Caco-2 (cell line): Measurements from ENCODE around the gene SSTR1. TPM values are rescaled to one million over a fixed set of nuclear protein-coding genes. Genes with fewer than 3 reads are reported as not detected.

Source experiments
- BruUV-seq: library from RNA; stranded (reverse); fragments of 400-500 nt; replicated peaks from 2 replicates; lab custom pipeline; 2021; lab: Mats Ljungman, UMichigan
- CTCF ChIA-PET: fragments of 300-600 bp; sonication (Branson Sonifier 250); formaldehyde crosslinking; loops from one replicate; lab custom pipeline; 2022; ENCODE audit warnings: antibody characterized with exemption; lab: Charles Lee
- POLR2A ChIA-PET: fragments of 300-600 bp; sonication (Branson Sonifier 250); formaldehyde crosslinking; loops from one replicate; lab custom pipeline; 2022; ENCODE audit warnings: antibody characterized with exemption; lab: Charles Lee
- DNase-seq, 2 experiments: peaks; one replicate each; pipeline versions ENCODE4 v3.0.0 to v3.0.0-alpha.2; 2020 to 2022
- H3K27me3 ChIP-seq: replicated peaks from 2 replicates; pipeline ENCODE4 v1.6.0; 2011; ENCODE audit warnings: low read length; ENCODE audit not compliant: control insufficient read depth, insufficient read depth
- H3K36me3 ChIP-seq: 2 replicates; pipeline ENCODE4 v1.5.1; 2011; ENCODE audit warnings: low read length; ENCODE audit not compliant: control insufficient read depth, insufficient read depth
- H3K4me1 ChIP-seq: fragments of 250-450 bp; sonication (Bioruptor Pico); 2 replicates; pipeline ENCODE4 v1.5.1; 2020; ENCODE audit warnings: mild to moderate bottlenecking
- H3K4me3 ChIP-seq: 2 replicates; pipeline ENCODE4 v1.5.1; 2011; ENCODE audit warnings: low read depth, mild to moderate bottlenecking, control low read depth, low read length
- H3K9me3 ChIP-seq: fragments of 250-450 bp; sonication (Bioruptor Pico); 2 replicates; pipeline ENCODE4 v1.5.1; 2020; ENCODE audit warnings: mild to moderate bottlenecking, moderate library complexity
- H3K27ac Mint-ChIP-seq: one replicate; pipeline ENCODE4 v1.8.0; 2022; ENCODE audit warnings: mixed read lengths; ENCODE audit not compliant: unreplicated experiment
- H3K27me3 Mint-ChIP-seq: one replicate; pipeline ENCODE4 v1.8.0; 2022; ENCODE audit warnings: mixed read lengths; ENCODE audit not compliant: insufficient read depth, unreplicated experiment
- H3K36me3 Mint-ChIP-seq: one replicate; pipeline ENCODE4 v1.8.0; 2022; ENCODE audit warnings: mild to moderate bottlenecking, mixed read lengths; ENCODE audit not compliant: insufficient read depth, unreplicated experiment
- H3K4me1 Mint-ChIP-seq: one replicate; pipeline ENCODE4 v1.8.0; 2022; ENCODE audit warnings: low read depth, mixed read lengths; ENCODE audit not compliant: unreplicated experiment
- H3K4me3 Mint-ChIP-seq: one replicate; pipeline ENCODE4 v1.8.0; 2022; ENCODE audit warnings: mild to moderate bottlenecking, moderate library complexity, mixed read lengths; ENCODE audit not compliant: unreplicated experiment
- H3K9me3 Mint-ChIP-seq: one replicate; pipeline ENCODE4 v1.8.0; 2022; ENCODE audit warnings: mixed read lengths; ENCODE audit not compliant: unreplicated experiment
- CTCF ChIP-seq, 2 experiments: fragments of 200-600 bp in 1 of 2; IDR thresholded peaks; 1 replicate in 1 of 2; 2 replicates in 1 of 2; pipeline versions ENCODE4 v1.5.1 to v1.8.0; 2011 to 2022; ENCODE audit warnings: antibody characterized with exemption in 1 of 2, control low read depth in 1 of 2, inconsistent platforms in 1 of 2, low read depth in 1 of 2, low read length in 1 of 2, mild to moderate bottlenecking in 1 of 2, moderate library complexity in 1 of 2; ENCODE audit not compliant: insufficient read depth in 1 of 2, severe bottlenecking in 1 of 2, unreplicated experiment in 1 of 2
- intact Hi-C: fragments of 100-400 bp; cut with micrococcal nuclease; formaldehyde crosslinking; loops from one replicate; pipeline ENCODE4 v1.10.0; 2022; ENCODE audit not compliant: unreplicated experiment
- total RNA-seq: library from RNA; stranded (reverse); gene quantifications from 2 replicates; pipeline ENCODE4 v1.2.3, GENCODE V29; 2022

The SSTR1 gene
- total RNA-seq, 1 experiment from 2014 or later: 9.6 TPM

GRCh38 chr14:38171197-38171596 lies 36.5 kb upstream of the SSTR1 start:
- Mint-ChIP-seq H3K9me3 (no peaks in the 10 kb centered on the region), H3K27ac (no peak overlapping the region), H3K4me1 (peaks cover 11% of the 10 kb centered on the region), H3K27me3 (peaks cover 6% of the 10 kb centered on the region), H3K4me3 (no peak overlapping the region), H3K36me3 (no peaks in the 10 kb centered on the region)
- POLR2A ChIA-PET: no interaction called here
- DNase-seq: no peak
- Histone ChIP-seq H3K4me1 (no peaks in the 10 kb centered on the region), H3K36me3 (no peaks in the 10 kb centered on the region), H3K4me3 (no peak overlapping the region), H3K9me3 (no peaks in the 10 kb centered on the region), H3K27me3 (no peaks in the 10 kb centered on the region)
- intact Hi-C loops: no loop called here
- no TSS peak for BruUV-seq
- no peak for TF ChIP-seq CTCF (IDR thresholded peaks at IDR 0.05; ENCODE audit: insufficient read depth in 1 of 2, low read depth in 1 of 2, low read length in 1 of 2, severe bottlenecking in 1 of 2, unreplicated experiment in 1 of 2)
- CTCF ChIA-PET: no interaction called here

- CTCF ChIA-PET: no interaction called here
- no peaks in the 10 kb centered on the region for H3K4me1 ChIP-seq
- POLR2A ChIA-PET: no interaction called here
- Mint-ChIP-seq H3K36me3 (no peaks in the 10 kb centered on the region), H3K27ac (no peak overlapping the region), H3K4me3 (no peak overlapping the region), H3K9me3 (peaks cover 11% of the 10 kb centered on the region), H3K27me3 (peaks cover 5% of the 10 kb centered on the region), H3K4me1 (peaks cover 11% of the 10 kb centered on the region)
- H3K4me3 ChIP-seq: no peak overlapping the region
- H3K27me3 ChIP-seq: no peaks in the 10 kb centered on the region
- BruUV-seq: no TSS peak
- TF ChIP-seq CTCF (IDR thresholded peaks at IDR 0.05; ENCODE audit: insufficient read depth in 1 of 2, low read depth in 1 of 2, low read length in 1 of 2, severe bottlenecking in 1 of 2, unreplicated experiment in 1 of 2): no peak
- DNase-seq: no peak
- no peaks in the 10 kb centered on the region for H3K36me3 ChIP-seq
- intact Hi-C loops: no loop called here
- no peaks in the 10 kb centered on the region for H3K9me3 ChIP-seq
These were observed 33.0 kb upstream of the SSTR1 start for GRCh38 chr14:38174711-38175110.

DNA sequence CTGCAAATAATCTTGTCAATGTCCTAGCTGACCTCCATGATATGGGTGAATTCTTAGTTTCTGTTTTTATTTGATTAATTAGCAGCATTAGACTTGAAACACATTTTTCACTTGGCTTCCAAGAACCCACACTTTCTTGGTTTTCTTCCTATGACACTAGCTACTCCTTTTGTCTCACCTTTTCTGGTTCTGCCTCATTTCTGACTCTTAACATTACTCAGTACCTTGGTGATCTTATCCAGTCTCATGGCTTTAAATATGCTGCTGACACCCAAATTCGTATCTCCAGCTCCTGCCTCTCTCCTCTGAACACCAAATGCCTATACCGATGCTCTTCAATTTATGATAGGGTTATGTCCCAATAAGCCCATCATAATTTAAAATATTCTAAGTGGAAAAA lies 32.0 kb upstream of the SSTR1 start:
- intact Hi-C loops: no loop called here
- ChIA-PET POLR2A (no interaction called here), CTCF (no interaction called here)
- peaks cover 11% of the 10 kb centered on the region for H3K9me3 Mint-ChIP-seq
- no peaks in the 10 kb centered on the region for H3K4me1 ChIP-seq
- no peaks in the 10 kb centered on the region for H3K36me3 Mint-ChIP-seq
- H3K9me3 ChIP-seq: no peaks in the 10 kb centered on the region
- H3K27me3 Mint-ChIP-seq: peaks cover 5% of the 10 kb centered on the region
- H3K27ac Mint-ChIP-seq: no peak overlapping the region
- BruUV-seq: no TSS peak
- no peaks in the 10 kb centered on the region for H3K36me3 ChIP-seq
- DNase-seq: no peak
- H3K27me3 ChIP-seq: no peaks in the 10 kb centered on the region
- H3K4me1 Mint-ChIP-seq: peaks cover 11% of the 10 kb centered on the region
- H3K4me3 ChIP-seq: no peak overlapping the region
- TF ChIP-seq CTCF (IDR thresholded peaks at IDR 0.05; ENCODE audit: insufficient read depth in 1 of 2, low read depth in 1 of 2, low read length in 1 of 2, severe bottlenecking in 1 of 2, unreplicated experiment in 1 of 2): no peak
- no peak overlapping the region for H3K4me3 Mint-ChIP-seq
